Prostate gland (tissue), 2 donors: Measurements from ENCODE around the gene KCNJ12. TPM values are rescaled to one million over a fixed set of nuclear protein-coding genes. Genes with fewer than 3 reads are reported as not detected.
"Not testable (repeated sequence)": the region's sequence is repeated elsewhere in the genome, so short reads cannot be mapped to it uniquely, and the experiment has no call there.

Experiments
- DNase-seq: peaks from one replicate; pipeline ENCODE4 v3.0.0-alpha.2; 2019; ENCODE audit warnings: low spot score
- H3K27ac ChIP-seq, 2 donors: fragments of 200-600 bp; sonication (generic); 2 replicates each; pipeline ENCODE4 v1.5.1; 2017 to 2019
- H3K27me3 ChIP-seq: fragments of 200-600 bp; sonication (generic); replicated peaks from 2 replicates; pipeline ENCODE4 v1.5.1; 2019; ENCODE audit not compliant: insufficient read depth
- H3K36me3 ChIP-seq, 2 donors: fragments of 200-600 bp; sonication (generic); 1 replicate in 1 of 2; 2 replicates in 1 of 2; pipeline versions ENCODE4 v1.5.1 to v1.8.1; 2017 to 2019
- H3K4me1 ChIP-seq: fragments of 200-600 bp; sonication (generic); replicated peaks from 2 replicates; pipeline ENCODE4 v1.5.1; 2019
- H3K4me3 ChIP-seq, 2 donors: fragments of 200-600 bp; sonication (generic); 2 replicates each; pipeline ENCODE4 v1.5.1; 2017 to 2019
- H3K9me3 ChIP-seq: fragments of 200-600 bp; sonication (generic); 2 replicates; pipeline ENCODE4 v1.5.1; 2017
- WGBS: methylation state at CpG from one replicate; pipeline ENCODE4 v1.1.5; 2018; 5-methylcytosine and 5-hydroxymethylcytosine counted together
- intact Hi-C: fragments of 100-400 bp; cut with DNase I; formaldehyde crosslinking; loops from one replicate; pipeline ENCODE4 v1.14.2; 2022
- total RNA-seq, 2 donors: library from RNA; depleted of rRNA; stranded (reverse); fragments of >200 nt; gene quantifications; one replicate each; pipeline ENCODE4 v1.1.0, GENCODE V29; 2016

KCNJ12 gene
- total RNA-seq, 2 donors from 2014 or later: 0.32 to 3.8 TPM

DNA sequence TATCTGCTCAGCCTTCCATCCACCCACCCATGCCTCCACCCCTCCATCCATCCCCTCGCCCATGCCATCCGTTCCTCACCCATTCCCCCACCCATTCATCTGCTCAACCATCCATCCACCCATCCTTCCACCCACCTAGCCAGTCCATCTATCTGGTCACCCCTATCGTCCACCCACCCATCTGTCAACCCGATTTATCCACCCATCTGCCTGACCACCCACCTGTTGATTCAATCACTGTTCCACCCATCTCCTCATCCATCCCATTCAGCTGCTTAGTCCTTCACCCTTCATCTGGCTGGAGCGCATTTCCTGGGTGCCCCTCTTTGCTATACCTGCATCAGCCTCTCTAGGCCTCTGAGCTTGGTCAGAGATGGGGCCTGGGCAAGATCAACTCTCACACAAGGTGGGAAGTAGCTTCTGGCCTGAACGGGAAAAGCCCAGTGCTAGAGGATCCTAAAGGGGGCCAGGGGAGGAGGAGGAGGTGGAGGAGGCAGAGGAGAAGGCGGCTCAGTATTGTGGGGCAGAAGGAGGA, 32.7 kb downstream of the KCNJ12 start:
- H3K27me3 ChIP-seq, H3K4me3 ChIP-seq, H3K4me1 ChIP-seq, intact Hi-C loops, H3K27ac ChIP-seq, DNase-seq, H3K36me3 ChIP-seq, H3K9me3 ChIP-seq: not testable (repeated sequence)
- WGBS: 82% methylated on average over 7 of the region's 7 CpGs

DNA sequence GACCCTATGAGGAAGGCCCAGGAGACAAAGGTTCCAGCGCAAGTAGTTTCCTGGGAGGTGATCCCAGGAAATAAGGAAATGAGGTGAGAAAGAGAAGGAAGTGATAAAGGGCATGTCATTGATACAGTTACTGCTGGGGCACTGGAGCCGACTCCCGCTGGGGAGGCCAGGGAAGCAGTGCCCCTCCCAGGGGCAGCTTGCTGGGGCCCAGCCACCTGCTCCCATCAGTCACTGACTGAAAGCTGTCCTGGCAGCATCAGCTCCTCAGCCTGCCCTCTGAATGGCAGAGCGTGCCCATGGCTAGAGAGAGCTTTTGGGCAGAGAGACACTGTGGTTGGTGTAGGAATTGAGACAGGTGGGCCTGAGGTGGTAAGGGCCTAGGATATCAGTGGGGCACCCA, 33.2 kb downstream of the KCNJ12 start:
- intact Hi-C loops, H3K27me3 ChIP-seq, H3K36me3 ChIP-seq, DNase-seq, H3K27ac ChIP-seq, H3K4me3 ChIP-seq, H3K4me1 ChIP-seq, H3K9me3 ChIP-seq: not testable (repeated sequence)
- 78% methylated on average over 4 of the region's 4 CpGs for WGBS

DNA sequence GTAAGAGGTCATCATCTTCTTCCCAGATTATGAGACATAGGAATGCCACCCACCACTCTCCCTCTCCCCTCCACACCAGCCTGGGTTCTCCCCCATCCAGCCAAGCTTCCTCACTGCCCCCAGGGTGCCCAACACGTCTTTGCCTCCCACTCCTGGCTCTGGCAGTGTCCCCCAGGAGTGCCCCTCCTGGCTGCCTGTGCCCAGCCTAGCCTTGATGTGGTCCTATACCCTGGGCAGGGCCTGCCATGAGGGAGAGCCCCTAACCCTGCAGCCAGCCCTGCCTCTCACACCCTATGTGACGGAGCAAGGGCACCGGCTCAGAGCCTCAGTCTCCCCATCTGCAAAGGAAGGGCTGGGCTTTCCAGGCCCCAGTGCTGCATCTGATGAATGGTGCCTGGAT, 33.8 kb downstream of the KCNJ12 start:
- H3K9me3 ChIP-seq, H3K4me3 ChIP-seq, H3K4me1 ChIP-seq, H3K36me3 ChIP-seq, DNase-seq, H3K27ac ChIP-seq, H3K27me3 ChIP-seq: not testable (repeated sequence)
- intact Hi-C loops: loop anchor here (10.0 kb wide), 1 partner anchor 45 kb away; no protein-coding TSS in a partner anchor
- 84% methylated on average over 3 of the region's 3 CpGs for WGBS

DNA sequence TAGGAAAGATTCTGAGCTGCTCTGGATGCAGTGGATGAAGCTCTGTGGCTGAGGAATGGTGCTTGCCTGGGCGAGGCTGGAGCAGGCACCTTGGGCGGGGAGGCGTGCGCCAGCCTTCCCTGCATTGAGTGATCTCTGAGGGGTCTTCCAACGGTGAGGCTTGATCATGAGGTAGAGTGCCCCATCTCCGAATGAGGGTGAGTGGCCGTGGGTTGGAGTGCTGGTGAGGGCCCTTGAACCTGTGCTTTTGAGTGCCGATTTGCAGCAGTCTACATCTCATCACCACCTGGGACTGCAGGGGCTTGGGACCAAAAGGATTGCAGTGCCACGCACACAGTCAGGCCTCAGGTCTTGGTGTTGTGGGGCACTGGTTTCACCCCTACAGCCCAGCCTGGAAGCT, 34.2 kb downstream of the KCNJ12 start:
- 82% methylated on average over 9 of the region's 9 CpGs for WGBS
- H3K9me3 ChIP-seq, H3K4me3 ChIP-seq, H3K27me3 ChIP-seq, H3K4me1 ChIP-seq, H3K27ac ChIP-seq, H3K36me3 ChIP-seq, DNase-seq: not testable (repeated sequence)
- intact Hi-C loops: loop anchor here (10.0 kb wide), 1 partner anchor 46 kb away; no protein-coding TSS in a partner anchor

DNA sequence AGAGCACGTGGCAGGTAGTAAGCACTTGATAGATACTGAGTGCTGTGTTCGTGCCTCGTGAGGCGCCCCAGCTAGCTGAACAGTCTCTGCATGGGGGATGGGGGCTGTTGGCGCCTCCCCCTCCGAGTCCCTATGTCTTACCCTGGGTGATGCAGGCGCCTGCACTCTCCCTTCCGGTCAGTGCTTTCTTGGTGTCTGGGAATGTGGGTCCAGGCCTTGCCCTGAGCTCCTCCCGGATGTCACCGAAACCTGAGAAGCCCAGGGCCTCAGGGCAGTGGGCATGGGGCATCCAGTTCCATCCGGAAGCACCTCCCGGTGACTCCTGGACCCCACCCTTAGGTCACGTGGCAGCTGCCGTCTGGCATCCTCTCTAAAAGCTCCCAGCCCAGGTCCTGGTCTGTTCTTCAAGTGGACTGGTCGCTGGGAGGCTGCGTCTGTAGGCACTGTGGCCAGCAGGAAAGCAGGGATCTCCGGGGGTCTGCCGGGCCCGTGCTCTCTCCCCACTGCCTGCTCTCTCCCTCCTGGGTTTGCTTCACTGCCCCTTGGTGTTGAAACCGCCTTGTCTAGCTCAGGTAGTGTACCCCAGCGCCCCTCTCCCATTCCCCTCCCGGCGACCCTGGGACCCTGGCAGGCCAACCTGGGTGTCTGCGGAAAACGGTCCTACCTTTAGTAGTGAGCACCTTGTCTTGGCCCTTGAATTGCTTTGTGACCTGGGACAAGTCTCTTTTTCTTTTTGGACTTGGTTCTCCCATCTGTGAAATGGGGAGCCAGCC, 34.9 kb downstream of the KCNJ12 start:
- H3K36me3 ChIP-seq, H3K27ac ChIP-seq, H3K27me3 ChIP-seq, H3K4me3 ChIP-seq, H3K9me3 ChIP-seq, H3K4me1 ChIP-seq, DNase-seq: not testable (repeated sequence)
- intact Hi-C loops: loop anchor here (10.0 kb wide), 1 partner anchor 46 kb away; no protein-coding TSS in a partner anchor
- 80% methylated on average over 21 of the region's 25 CpGs for WGBS

DNA sequence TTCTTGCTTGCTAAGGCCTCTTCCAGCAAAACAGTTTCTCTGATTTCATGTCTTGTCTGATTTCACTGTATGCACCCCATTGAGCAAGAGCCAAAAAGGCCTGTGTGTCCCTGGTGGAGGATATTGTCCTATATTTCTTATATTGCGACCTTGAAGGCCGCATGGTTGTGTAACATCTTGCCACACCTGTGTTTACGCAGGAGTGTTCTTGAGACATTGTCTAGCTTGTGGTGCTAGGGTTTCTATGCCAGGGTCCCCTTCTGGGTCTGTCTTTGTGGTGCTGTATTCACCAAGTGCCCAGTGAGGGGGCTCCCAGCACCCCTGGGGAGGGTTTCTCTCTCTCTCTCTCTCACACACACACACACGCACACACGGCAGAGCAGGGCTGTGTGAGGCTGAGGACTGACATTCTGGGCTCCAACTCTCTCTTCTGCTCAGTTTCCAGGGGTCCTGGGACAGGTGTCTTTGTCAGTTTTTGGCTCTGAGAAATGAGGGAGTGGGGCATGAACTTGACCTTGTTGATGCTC, 35.6 kb downstream of the KCNJ12 start:
- not testable (repeated sequence) for H3K36me3 ChIP-seq, H3K27ac ChIP-seq, H3K4me3 ChIP-seq, H3K9me3 ChIP-seq, H3K4me1 ChIP-seq, DNase-seq, H3K27me3 ChIP-seq
- 95% methylated on average over 5 of the region's 5 CpGs for WGBS
- intact Hi-C loops: loop anchor here (10.0 kb wide), 1 partner anchor 47 kb away; no protein-coding TSS in a partner anchor

DNA sequence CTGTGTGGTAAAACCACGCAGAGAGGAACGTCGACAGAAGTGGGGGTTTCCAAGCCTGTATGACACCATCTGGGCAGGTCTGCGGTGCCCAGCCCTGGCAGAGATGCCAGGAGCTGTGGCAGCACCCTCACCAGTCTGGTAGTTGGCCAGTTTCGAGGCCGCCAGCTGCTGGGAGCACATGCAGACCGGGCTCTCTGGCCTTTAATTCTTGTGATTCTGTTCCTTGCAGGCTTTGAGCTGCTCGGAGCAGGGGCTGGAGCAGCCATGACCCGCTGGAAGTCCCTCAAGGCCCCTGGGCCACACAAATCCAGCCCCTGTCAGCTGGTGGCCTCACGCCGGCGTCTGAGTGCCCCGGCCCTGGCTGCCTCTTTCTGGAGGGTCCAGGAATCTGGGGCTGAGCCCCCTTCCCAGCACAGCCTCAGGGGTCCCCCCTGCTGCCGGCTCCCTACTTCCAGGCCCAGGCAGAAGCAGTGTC, 36.1 kb downstream of the KCNJ12 start:
- intact Hi-C loops: loop anchor here (10.0 kb wide), 1 partner anchor 47 kb away; no protein-coding TSS in a partner anchor

DNA sequence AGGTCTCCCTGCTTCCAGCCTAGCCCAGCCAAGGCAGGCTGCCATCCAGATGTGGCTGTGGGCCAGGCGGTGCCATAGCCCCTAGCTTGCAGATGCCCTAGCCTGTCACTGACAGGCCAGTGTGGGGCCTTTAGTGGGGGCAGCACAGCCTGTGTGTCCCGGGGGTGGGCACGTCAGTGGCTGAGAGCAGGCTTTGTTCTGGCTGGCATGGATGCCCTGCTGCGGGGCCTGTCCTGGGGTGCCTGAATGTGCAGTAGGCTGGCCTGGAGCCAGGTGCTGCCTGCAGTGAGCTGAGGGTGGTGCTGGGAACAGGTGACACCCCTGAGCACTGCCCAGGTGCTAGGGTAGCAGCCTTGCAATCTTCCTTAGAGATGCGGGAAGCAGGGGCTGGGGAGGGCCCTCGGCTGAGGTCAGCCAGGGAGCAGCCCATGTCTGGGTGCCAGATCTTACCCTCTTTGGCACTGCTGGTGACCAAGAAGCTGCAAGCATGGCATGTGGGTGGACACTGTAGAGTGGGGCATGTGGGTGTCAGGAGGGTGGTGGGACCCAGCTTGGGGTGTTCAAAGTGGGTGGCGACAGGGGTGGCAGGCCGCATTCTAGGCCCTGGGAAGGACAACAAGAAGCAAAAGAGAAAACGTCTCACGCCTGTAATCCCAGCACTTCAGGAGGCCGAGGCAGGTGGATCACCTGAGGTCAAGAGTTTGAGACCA, 37.6 kb downstream of the KCNJ12 start:
- intact Hi-C loops: loop anchor here (10.0 kb wide), 1 partner anchor 49 kb away; no protein-coding TSS in a partner anchor
- not testable (repeated sequence) for H3K27me3 ChIP-seq, H3K36me3 ChIP-seq, DNase-seq, H3K9me3 ChIP-seq, H3K4me1 ChIP-seq, H3K4me3 ChIP-seq, H3K27ac ChIP-seq
- 63% methylated on average over 9 of the region's 11 CpGs for WGBS

More for the DNA sequence above, 36.1 kb downstream of the KCNJ12 start:
- 77% methylated on average over 14 of the region's 14 CpGs for WGBS
- not testable (repeated sequence) for H3K27me3 ChIP-seq, DNase-seq, H3K4me3 ChIP-seq, H3K36me3 ChIP-seq, H3K9me3 ChIP-seq, H3K4me1 ChIP-seq, H3K27ac ChIP-seq

DNA sequence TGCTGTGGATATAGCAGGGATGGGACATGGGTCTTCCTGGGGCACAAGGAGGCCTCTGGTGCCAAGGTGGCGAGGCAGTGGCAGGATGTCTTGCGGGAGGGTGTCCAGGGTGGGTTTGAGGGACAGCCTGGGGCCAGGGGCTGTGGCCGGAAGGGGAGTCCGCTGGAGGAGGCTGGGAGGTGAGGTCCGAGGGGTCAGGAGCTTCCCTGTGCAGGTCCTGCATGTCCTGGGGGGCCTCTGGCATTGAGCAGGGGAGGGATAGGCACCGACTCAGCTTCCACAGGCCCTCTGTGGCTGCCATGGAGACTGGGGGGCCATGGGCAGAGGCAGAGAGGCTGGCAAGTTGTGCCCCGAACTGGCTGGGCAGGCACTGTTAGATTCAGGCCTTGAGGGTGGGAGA, 38.5 kb downstream of the KCNJ12 start:
- not testable (repeated sequence) for DNase-seq, H3K4me1 ChIP-seq
- 81% methylated on average over 7 of the region's 7 CpGs for WGBS

DNA sequence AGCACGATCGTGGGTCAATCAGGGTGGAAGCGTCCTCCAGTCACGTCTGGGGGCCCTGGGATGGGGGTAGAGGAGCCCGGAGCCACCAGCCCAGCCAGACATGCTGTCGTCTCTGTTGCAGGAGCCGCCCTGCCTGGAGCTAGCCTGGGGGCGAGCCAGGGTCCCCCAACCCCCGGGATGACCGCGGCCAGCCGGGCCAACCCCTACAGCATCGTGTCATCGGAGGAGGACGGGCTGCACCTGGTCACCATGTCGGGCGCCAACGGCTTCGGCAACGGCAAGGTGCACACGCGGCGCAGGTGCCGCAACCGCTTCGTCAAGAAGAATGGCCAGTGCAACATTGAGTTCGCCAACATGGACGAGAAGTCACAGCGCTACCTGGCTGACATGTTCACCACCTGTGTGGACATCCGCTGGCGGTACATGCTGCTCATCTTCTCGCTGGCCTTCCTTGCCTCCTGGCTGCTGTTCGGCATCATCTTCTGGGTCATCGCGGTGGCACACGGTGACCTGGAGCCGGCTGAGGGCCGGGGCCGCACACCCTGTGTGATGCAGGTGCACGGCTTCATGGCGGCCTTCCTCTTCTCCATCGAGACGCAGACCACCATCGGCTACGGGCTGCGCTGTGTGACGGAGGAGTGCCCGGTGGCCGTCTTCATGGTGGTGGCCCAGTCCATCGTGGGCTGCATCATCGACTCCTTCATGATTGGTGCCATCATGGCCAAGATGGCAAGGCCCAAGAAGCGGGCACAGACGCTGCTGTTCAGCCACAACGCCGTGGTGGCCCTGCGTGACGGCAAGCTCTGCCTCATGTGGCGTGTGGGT, 39.2 kb downstream of the KCNJ12 start:
- 86% methylated on average over 51 of the region's 58 CpGs for WGBS

More for the DNA sequence above, 38.5 kb downstream of the KCNJ12 start:
- intact Hi-C loops: loop anchor here (10.0 kb wide), 1 partner anchor 50 kb away; no protein-coding TSS in a partner anchor
- not testable (repeated sequence) for H3K36me3 ChIP-seq, H3K27me3 ChIP-seq, H3K27ac ChIP-seq, H3K4me3 ChIP-seq, H3K9me3 ChIP-seq

DNA sequence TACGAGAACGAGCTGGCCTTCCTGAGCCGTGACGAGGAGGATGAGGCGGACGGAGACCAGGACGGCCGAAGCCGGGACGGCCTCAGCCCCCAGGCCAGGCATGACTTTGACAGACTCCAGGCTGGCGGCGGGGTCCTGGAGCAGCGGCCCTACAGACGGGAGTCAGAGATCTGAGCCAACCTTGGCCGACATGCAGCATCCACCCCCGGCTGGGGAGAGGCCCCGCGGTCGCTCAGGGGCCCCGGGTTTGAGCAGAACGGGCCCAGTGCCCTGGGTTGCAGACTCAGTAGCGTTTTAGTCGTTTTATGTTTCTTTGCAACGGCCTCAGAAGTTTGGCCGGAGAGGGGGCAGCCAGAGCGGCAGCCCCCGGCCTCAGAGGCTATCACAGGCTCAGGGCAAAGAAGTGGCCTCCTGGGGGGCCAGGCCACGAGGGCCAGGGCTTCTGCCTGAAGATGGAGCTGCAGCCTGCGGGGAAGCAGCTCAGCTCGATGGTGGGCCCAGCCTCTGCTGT, 40.4 kb downstream of the KCNJ12 start:
- not testable (repeated sequence) for H3K27me3 ChIP-seq, H3K4me1 ChIP-seq, H3K27ac ChIP-seq, H3K9me3 ChIP-seq, H3K4me3 ChIP-seq, H3K36me3 ChIP-seq, DNase-seq
- intact Hi-C loops: loop anchor here (10.0 kb wide), 1 partner anchor 52 kb away; no protein-coding TSS in a partner anchor
- 80% methylated on average over 28 of the region's 30 CpGs for WGBS

More for the DNA sequence above, 39.2 kb downstream of the KCNJ12 start:
- intact Hi-C loops: loop anchor here (10.0 kb wide), 1 partner anchor 51 kb away; no protein-coding TSS in a partner anchor
- not testable (repeated sequence) for H3K27ac ChIP-seq, H3K4me1 ChIP-seq, H3K9me3 ChIP-seq, DNase-seq, H3K4me3 ChIP-seq, H3K27me3 ChIP-seq, H3K36me3 ChIP-seq
